HG02588 (cell line): ENCODE measurements around the gene ZFYVE28.
"Not testable (repeated sequence)": the region's sequence is repeated elsewhere in the genome, so short reads cannot be mapped to it uniquely, and the experiment has no call there.

ENCODE experiments used
- ATAC-seq: cut with Tn5 transposase; IDR thresholded peaks from one replicate; pipeline ENCODE4 v1.9.1; 2021; ENCODE audit warnings: mild to moderate bottlenecking, moderate library complexity; ENCODE audit not compliant: unreplicated experiment

Gene ZFYVE28

DNA sequence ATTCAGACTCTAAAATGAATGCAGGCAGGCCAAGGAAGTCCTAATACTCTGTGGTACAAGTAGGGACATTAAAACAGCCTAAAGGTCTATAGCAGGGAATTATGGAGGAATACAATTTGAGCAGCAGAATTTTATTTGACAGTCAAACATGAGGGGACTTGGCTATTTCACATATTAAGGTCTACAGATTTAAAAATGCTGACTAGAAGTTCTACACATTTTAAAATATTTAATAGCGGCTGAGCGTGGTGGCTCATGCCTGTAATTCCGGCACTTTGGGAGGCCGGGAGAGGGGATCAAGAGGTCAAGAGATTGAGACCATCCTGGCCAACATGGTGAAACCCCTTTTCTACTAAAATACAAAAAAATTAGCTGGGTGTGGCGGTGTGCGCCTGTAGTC is 187.4 kb downstream of the ZFYVE28 start:
- ATAC-seq: no peak

DNA sequence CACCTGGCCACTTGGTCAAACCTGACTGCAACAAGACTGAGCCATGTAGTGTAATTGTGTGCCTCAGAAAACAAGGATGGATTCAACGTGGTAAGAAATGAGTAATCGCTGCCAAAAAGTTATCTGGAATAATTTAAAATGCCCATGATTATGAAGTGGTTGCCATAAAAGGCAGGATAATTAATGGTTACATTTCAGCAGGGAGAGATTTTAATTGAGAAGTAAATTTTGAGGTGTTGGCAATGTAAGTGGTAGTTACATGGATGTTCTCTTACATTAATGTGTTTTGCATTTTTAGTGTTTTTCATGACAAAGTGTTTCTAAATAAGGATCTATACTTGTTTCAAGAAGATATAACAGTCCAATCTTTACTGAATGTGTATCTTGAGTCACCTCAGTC is 192.2 kb downstream of the ZFYVE28 start:
- no peak for ATAC-seq

DNA sequence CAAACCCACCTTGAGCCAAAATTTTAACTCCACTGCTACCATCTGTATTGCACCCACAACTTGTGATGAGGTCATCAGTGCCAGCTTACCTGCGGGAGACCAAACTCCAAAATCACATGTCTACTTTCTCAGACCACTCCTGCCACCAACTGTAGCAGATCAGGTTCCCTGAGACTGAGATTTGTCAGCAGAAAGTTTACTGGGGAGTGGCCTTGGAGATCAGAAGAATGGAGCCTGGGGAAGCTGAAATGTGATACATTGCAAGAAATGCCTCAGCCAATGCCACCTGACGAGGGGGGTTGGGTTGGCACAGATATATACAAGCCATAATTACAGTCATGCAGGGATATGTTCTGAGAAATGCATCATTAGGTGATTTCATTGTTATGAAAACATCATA is 195.6 kb downstream of the ZFYVE28 start:
- no peak for ATAC-seq

DNA sequence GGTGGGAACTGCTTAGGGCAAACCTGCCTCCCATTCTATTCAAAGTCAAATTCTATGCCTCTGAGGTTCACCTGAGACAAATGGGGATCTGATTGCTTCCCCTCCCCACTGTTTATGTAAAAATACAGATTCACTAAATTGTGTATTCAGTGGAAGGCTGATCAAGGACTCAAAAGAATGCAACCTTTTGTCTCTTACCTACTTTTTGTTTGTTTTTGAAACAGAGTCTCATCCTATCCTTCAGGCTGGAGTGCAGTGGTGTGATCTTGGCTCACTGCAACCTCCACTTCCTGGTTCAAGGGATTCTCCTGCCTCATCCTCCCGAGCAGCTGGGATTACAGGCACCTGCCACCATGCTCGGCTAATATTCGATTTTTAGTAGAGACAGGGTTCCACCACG is 197.1 kb downstream of the ZFYVE28 start:
- ATAC-seq: not testable (repeated sequence)

DNA sequence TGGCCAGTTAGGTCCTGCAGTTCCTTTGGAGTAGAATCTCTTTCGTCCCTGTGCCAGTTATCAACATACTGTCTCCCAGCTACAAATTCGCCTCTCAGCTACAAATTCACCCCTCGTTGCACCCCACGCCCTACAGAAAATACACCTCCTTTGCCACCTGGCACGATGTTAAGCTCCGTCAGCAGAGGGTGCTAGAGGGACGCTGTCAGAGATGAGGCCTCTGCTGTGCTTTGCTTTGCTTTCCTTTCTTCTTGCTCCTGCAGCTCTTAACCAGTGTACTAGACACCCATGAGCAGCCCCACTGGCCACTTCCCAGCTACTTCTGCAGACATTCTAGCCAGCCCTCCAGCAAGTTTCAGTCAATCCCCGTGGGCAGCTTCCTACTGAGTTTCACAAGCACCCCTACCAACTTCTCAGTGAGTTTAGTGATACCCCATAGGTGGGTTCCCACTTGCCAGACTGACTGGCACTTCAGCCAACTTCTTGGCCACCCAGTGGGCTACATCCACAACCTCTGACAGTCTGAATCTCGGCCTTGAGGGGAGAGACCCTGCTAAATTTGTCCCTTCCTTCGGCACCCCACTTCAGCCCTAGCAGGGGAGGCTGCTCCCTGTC is 198.3 kb downstream of the ZFYVE28 start:
- ATAC-seq: no peak
